ENCODE data around the gene TSPEAR. TPM values are rescaled to one million over a fixed set of nuclear protein-coding genes. Genes with fewer than 3 reads are reported as not detected.

The TSPEAR gene
- total RNA-seq, 1 experiment from 2014 or later, result not detected

- in situ Hi-C loops (cut with HindIII; ENCODE audit: low pct_unique_long_range_greater_than_20kb, low sequenced_read_pairs), result no loop called here
- no peak for DNase-seq (ENCODE audit: low read depth)
These were observed 254.2 kb downstream of the TSPEAR start for GRCh38 chr21:44456915-44457736.

- DNase-seq (ENCODE audit: low read depth), result no peak
- in situ Hi-C loops (cut with HindIII; ENCODE audit: low pct_unique_long_range_greater_than_20kb, low sequenced_read_pairs), result no loop called here
These were observed 255.0 kb downstream of the TSPEAR start for GRCh38 chr21:44456214-44456914.

DNA sequence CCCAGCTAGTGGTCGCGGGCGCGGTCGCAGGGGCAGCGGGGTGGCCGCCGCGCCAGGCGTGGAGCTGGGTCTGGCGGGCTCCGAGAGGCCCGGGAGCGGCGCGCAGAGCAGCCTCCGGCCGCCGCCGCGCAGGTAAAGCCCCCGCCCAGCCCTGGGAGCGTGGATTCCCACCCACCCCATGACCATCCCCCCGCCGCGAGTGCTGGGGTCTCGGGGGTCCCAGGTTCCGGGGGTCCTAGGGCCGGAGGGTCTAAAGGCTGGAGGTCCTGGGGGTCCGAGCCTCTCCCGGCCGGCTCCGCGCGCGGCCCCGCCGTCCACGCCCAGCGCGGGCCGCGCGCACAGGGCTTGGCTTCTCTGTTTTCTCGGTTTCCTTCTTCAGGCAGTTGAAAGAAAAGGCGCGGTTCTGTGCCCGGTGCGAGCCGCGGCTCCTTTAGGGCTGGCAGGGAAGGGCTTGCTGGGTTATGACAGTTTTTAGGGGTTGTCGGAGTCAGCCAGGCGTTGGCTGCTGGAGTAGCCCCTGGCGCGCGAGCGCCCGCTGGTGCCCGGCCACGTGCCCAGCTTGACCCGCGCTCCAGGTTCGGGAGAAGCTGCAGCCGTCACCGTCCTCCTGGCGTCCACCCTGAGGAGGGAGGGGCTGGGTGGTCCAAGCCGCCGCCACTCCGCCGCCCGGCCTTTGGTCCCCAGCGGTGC lies 255.7 kb downstream of the TSPEAR start:
- in situ Hi-C loops (cut with HindIII; ENCODE audit: low pct_unique_long_range_greater_than_20kb, low sequenced_read_pairs), result no loop called here

DNA sequence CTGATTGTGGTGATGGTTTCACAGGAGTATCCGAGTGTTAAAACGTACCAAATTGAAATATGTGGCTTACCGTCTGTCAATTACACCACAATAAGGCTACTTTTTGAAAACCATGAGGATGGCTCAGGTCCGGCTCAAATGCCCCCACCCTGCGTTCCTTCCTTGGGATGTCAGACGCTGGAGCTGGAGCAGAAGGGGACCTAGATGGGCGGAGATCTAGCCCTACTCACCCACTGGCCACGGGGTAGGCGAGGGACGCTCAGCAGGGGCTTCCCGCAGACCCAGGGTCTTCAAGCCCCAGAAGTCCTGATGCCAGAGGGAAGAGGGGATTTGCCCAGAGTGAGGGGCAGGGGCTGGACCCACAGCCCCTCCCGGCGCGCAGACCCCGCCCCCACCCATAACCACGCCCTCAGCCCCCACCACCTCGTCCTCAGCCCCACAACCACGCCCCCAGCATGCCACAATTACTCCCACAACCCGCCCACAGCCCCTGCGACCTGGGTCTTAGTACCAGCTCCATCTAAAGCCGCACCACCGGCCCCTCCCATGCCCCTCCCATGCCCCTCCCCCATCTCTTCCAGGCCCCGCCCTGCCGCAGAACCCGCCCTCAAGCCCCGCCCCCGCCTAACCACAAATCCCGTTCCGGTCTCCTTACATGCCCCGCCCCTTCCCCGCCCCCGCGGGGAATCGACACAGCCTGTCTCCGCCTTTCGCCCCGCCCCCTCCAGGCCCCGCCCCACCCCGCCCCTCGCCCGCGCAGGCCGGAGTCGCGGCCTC lies 256.4 kb downstream of the TSPEAR start, which contains the start of gene LRRC3:
Gene LRRC3 (plus strand): TSS at position 764 of the 777 bp plus-strand sequence. CDS start 1,135 bp downstream, outside the sequence.
- DNase-seq (ENCODE audit: low read depth), result no peak
- in situ Hi-C loops (cut with HindIII; ENCODE audit: low pct_unique_long_range_greater_than_20kb, low sequenced_read_pairs), result no loop called here

More for the DNA sequence above, 255.7 kb downstream of the TSPEAR start:
- no peak for DNase-seq (ENCODE audit: low read depth)

- in situ Hi-C loops (cut with HindIII; ENCODE audit: low pct_unique_long_range_greater_than_20kb, low sequenced_read_pairs), result no loop called here
- no peak for DNase-seq (ENCODE audit: low read depth)
These were observed 257.3 kb downstream of the TSPEAR start for GRCh38 chr21:44454058-44454457.

GRCh38 chr21:44453120-44453519 lies 258.3 kb downstream of the TSPEAR start:
- no peak for DNase-seq (ENCODE audit: low read depth)
- in situ Hi-C loops (cut with HindIII; ENCODE audit: low pct_unique_long_range_greater_than_20kb, low sequenced_read_pairs), result no loop called here

GRCh38 chr21:44450999-44451398 lies 260.4 kb downstream of the TSPEAR start:
- in situ Hi-C loops (cut with HindIII; ENCODE audit: low pct_unique_long_range_greater_than_20kb, low sequenced_read_pairs), result no loop called here
- DNase-seq (ENCODE audit: low read depth), result no peak

GRCh38 chr21:44450402-44450801 lies 261.0 kb downstream of the TSPEAR start:
- in situ Hi-C loops (cut with HindIII; ENCODE audit: low pct_unique_long_range_greater_than_20kb, low sequenced_read_pairs), result no loop called here
- no peak for DNase-seq (ENCODE audit: low read depth)

- in situ Hi-C loops (cut with HindIII; ENCODE audit: low pct_unique_long_range_greater_than_20kb, low sequenced_read_pairs), result no loop called here
- DNase-seq (ENCODE audit: low read depth), result no peak
These were observed 261.7 kb downstream of the TSPEAR start for GRCh38 chr21:44449473-44450363.

- in situ Hi-C loops (cut with HindIII; ENCODE audit: low pct_unique_long_range_greater_than_20kb, low sequenced_read_pairs), result no loop called here
- no peak for DNase-seq (ENCODE audit: low read depth)
These were observed 262.7 kb downstream of the TSPEAR start for GRCh38 chr21:44448651-44449131.

Other genes with a start within 250 kb of the TSPEAR start
- not detected in 2 replicates for gene KRTAP10-1, start 171.4 kb downstream of the TSPEAR start, total RNA-seq (2014; rRNA removed; shearing (Covaris generic); ENCODE audit: low replicate concordance)
- not detected in 2 replicates for gene KRTAP10-2, start 160.1 kb downstream of the TSPEAR start, total RNA-seq (2014; rRNA removed; shearing (Covaris generic); ENCODE audit: low replicate concordance)
- not detected in 2 replicates for gene KRTAP10-3, start 152.8 kb downstream of the TSPEAR start, total RNA-seq (2014; rRNA removed; shearing (Covaris generic); ENCODE audit: low replicate concordance)
- not detected in 2 replicates for gene KRTAP10-4, start 137.8 kb downstream of the TSPEAR start, total RNA-seq (2014; rRNA removed; shearing (Covaris generic); ENCODE audit: low replicate concordance)
- gene KRTAP10-5, start 131.0 kb downstream of the TSPEAR start, total RNA-seq (2014; rRNA removed; shearing (Covaris generic); ENCODE audit: low replicate concordance), result not detected in 2 replicates
- gene KRTAP10-6, start 119.1 kb downstream of the TSPEAR start, total RNA-seq (2014; rRNA removed; shearing (Covaris generic); ENCODE audit: low replicate concordance), result not detected in 2 replicates
- gene KRTAP10-7, start 111.0 kb downstream of the TSPEAR start, total RNA-seq (2014; rRNA removed; shearing (Covaris generic); ENCODE audit: low replicate concordance), result not detected in 2 replicates
- not detected in 2 replicates for gene KRTAP10-8, start 99.5 kb downstream of the TSPEAR start, total RNA-seq (2014; rRNA removed; shearing (Covaris generic); ENCODE audit: low replicate concordance)
- gene KRTAP10-9, start 84.5 kb downstream of the TSPEAR start, total RNA-seq (2014; rRNA removed; shearing (Covaris generic); ENCODE audit: low replicate concordance), result not detected in 2 replicates
- gene KRTAP10-10, start 74.2 kb downstream of the TSPEAR start, total RNA-seq (2014; rRNA removed; shearing (Covaris generic); ENCODE audit: low replicate concordance), result not detected in 2 replicates
- gene KRTAP10-11, start 65.2 kb downstream of the TSPEAR start, total RNA-seq (2014; rRNA removed; shearing (Covaris generic); ENCODE audit: low replicate concordance), result not detected in 2 replicates
- not detected in 2 replicates for gene KRTAP12-4, start 56.9 kb downstream of the TSPEAR start, total RNA-seq (2014; rRNA removed; shearing (Covaris generic); ENCODE audit: low replicate concordance)
- gene KRTAP12-3, start 53.6 kb downstream of the TSPEAR start, total RNA-seq (2014; rRNA removed; shearing (Covaris generic); ENCODE audit: low replicate concordance), result not detected in 2 replicates
- not detected in 2 replicates for gene KRTAP12-2, start 44.6 kb downstream of the TSPEAR start, total RNA-seq (2014; rRNA removed; shearing (Covaris generic); ENCODE audit: low replicate concordance)
- not detected in 2 replicates for gene KRTAP12-1, start 29.4 kb downstream of the TSPEAR start, total RNA-seq (2014; rRNA removed; shearing (Covaris generic); ENCODE audit: low replicate concordance)
- not detected in 2 replicates for gene KRTAP10-12, start 14.4 kb downstream of the TSPEAR start, total RNA-seq (2014; rRNA removed; shearing (Covaris generic); ENCODE audit: low replicate concordance)
- gene UBE2G2, start 90.2 kb upstream of the TSPEAR start, total RNA-seq (2014; rRNA removed; shearing (Covaris generic); ENCODE audit: low replicate concordance), result 43.8 and 50.0 TPM in 2 replicates
- 128 and 131 TPM in 2 replicates for gene SUMO3, start 106.5 kb upstream of the TSPEAR start, total RNA-seq (2014; rRNA removed; shearing (Covaris generic); ENCODE audit: low replicate concordance)
- 423 and 427 TPM in 2 replicates for gene PTTG1IP, start 162.1 kb upstream of the TSPEAR start, total RNA-seq (2014; rRNA removed; shearing (Covaris generic); ENCODE audit: low replicate concordance)
- 11.9 and 12.5 TPM in 2 replicates for gene ITGB2, start 209.3 kb upstream of the TSPEAR start, total RNA-seq (2014; rRNA removed; shearing (Covaris generic); ENCODE audit: low replicate concordance)
- gene SLX9, start 228.5 kb upstream of the TSPEAR start, total RNA-seq (2014; rRNA removed; shearing (Covaris generic); ENCODE audit: low replicate concordance), result 42.9 and 55.0 TPM in 2 replicates